Lower leg skin (tissue), 4 donors: ENCODE measurements around the gene EFCAB6. TPM values are rescaled to one million over a fixed set of nuclear protein-coding genes. Genes with fewer than 3 reads are reported as not detected.

Source experiments
- DNase-seq, 2 donors: peaks; one replicate each; pipeline ENCODE4 v3.0.0-alpha.2; 2019; ENCODE audit warnings: low spot score in 2 of 2
- H3K4me3 ChIP-seq: fragments of 200-600 bp; sonication (generic); 2 replicates; pipeline ENCODE4 v1.5.1; 2017; ENCODE audit warnings: mild to moderate bottlenecking, low read depth; ENCODE audit not compliant: poor library complexity, severe bottlenecking
- POLR2A ChIP-seq, 2 donors: fragments of 450-650 bp; IDR thresholded peaks; one replicate each; pipeline ENCODE4 v1.6.1; 2016 to 2017; ENCODE audit warnings: antibody characterized with exemption in 2 of 2, mild to moderate bottlenecking in 1 of 2, moderate library complexity in 1 of 2
- WGBS, 2 donors: methylation state at CpG; one replicate each; pipeline ENCODE4 v1.1.5; 2018; 5-methylcytosine and 5-hydroxymethylcytosine counted together
- intact Hi-C: fragments of 100-400 bp; cut with DNase I; formaldehyde crosslinking; loops from one replicate; pipeline ENCODE4 v1.15.0; 2023; ENCODE audit warnings: low total_unique reads
- total RNA-seq, 4 donors: library from RNA; depleted of rRNA; stranded (reverse); fragments of >200 nt; gene quantifications; one replicate each; pipeline ENCODE4 v1.1.0, GENCODE V29; 2016
- TF ChIP-seq, protein P1 (sequence below), 3 donors: fragments of 450-650 bp; IDR thresholded peaks; one replicate each; pipeline ENCODE4 v1.5.1; 2016; ENCODE audit warnings: antibody characterized with exemption in 3 of 3, mild to moderate bottlenecking in 3 of 3, moderate library complexity in 2 of 3

The EFCAB6 gene
- total RNA-seq, 4 donors from 2014 or later: 0.44 to 4.2 (median 1.8) TPM

- no peak overlapping the region for H3K4me3 ChIP-seq
- no peak for DNase-seq
- TF ChIP-seq POLR2A (IDR thresholded peaks at IDR 0.05): no peak
- TF ChIP-seq, protein P1, sequence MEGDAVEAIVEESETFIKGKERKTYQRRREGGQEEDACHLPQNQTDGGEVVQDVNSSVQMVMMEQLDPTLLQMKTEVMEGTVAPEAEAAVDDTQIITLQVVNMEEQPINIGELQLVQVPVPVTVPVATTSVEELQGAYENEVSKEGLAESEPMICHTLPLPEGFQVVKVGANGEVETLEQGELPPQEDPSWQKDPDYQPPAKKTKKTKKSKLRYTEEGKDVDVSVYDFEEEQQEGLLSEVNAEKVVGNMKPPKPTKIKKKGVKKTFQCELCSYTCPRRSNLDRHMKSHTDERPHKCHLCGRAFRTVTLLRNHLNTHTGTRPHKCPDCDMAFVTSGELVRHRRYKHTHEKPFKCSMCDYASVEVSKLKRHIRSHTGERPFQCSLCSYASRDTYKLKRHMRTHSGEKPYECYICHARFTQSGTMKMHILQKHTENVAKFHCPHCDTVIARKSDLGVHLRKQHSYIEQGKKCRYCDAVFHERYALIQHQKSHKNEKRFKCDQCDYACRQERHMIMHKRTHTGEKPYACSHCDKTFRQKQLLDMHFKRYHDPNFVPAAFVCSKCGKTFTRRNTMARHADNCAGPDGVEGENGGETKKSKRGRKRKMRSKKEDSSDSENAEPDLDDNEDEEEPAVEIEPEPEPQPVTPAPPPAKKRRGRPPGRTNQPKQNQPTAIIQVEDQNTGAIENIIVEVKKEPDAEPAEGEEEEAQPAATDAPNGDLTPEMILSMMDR (IDR thresholded peaks at IDR 0.05): no peak
- intact Hi-C loops: no loop called here
- 96 to 99% methylated on average over 4 of the region's 4 CpGs for WGBS, 2 donors
Measured at GRCh38 chr22:43652845-43653244, 159.3 kb downstream of the EFCAB6 start.

GRCh38 chr22:43643387-43643786, 168.7 kb downstream of the EFCAB6 start:
- intact Hi-C loops: no loop called here
- no peak for TF ChIP-seq POLR2A (IDR thresholded peaks at IDR 0.05)
- TF ChIP-seq, protein P1 (IDR thresholded peaks at IDR 0.05): no peak
- 79% methylated on average over 6 of the region's 6 CpGs for WGBS, 2 donors
- no peak overlapping the region for H3K4me3 ChIP-seq
- DNase-seq: peak in 1 of 2 donors; percentile 4

DNA sequence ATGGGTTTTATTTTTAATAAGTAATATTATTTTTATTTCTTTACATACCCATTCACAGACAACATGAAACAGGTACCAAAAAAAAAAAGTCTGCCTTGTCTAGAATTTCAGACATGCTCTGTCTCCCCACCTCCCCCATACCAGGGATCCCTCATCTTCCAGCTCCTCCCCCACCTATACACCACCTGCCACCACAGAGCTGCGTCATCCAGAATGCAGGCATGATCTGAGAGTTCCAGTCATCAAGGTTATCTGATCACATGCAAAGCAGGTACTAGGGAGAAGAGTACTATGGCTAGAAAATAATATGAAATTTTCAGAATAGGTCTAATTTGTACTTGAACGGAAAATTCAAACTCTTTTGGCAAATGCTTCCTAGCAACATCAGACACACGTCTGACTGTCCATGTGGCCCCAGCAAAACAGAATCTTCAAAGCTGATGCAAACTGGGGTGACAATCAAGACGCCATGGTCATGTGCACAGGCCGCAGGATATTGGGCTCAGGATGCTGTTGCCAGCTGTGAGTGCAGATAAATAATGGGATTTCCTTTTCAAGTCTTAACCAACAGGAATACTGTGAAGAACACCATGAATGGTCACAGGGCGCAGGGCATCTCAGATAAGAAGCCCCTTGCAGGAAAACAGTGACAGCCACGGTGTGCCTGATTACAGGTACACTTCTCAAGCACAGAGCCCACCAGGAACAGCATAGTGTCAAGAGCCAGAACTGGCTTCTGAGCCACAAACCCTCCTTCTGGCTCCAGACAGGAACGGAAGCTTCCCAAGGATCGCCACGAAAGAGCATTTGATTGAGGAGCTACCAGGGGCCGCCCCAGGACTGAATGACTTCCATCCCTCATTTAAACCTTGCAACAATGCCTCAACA, 169.5 kb downstream of the EFCAB6 start:
- intact Hi-C loops: no loop called here
- DNase-seq: peak in 1 of 2 donors; percentile 52
- TF ChIP-seq, protein P1 (IDR thresholded peaks at IDR 0.05): no peak
- no peak for TF ChIP-seq POLR2A (IDR thresholded peaks at IDR 0.05)
- 73 to 84% methylated on average over 11 of the region's 11 CpGs for WGBS, 2 donors
- H3K4me3 ChIP-seq: no peak overlapping the region

DNA sequence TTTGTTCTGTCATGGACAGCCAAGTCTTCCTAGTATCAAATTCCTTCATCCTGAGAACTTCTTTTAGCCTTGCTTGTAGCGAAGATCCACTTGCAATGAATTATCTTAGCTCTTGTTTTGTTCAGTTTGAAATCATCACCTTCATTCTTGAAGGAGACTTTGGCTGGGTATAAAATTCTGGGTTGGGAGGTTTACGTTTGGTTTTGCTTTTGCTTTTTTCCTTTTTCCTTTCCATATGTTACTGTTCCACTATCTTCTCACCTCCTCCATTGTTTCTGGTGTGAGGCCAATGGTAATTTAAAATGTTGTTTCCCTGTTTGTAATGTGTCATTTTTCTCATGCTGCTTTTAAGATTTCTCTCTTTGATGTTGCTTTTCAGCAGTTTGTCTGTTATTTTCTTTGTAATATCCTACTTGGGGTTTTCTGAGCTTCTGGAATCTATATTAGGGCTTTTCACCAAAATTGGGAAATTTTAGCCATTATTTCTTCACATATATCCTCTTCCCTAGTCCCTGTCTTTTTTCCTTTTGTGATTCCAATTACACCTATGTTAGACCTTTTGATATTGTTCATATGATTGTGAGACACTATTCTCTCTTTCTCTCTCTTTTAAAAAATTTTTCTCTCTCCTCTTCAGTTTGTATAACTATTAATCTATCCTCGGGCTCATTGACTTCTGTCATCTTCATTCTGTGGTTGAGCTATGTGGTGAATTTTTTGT, 172.7 kb downstream of the EFCAB6 start:
- intact Hi-C loops: no loop called here
- no peak overlapping the region for H3K4me3 ChIP-seq
- no peak for DNase-seq
- TF ChIP-seq, protein P1 (IDR thresholded peaks at IDR 0.05): no peak
- no peak for TF ChIP-seq POLR2A (IDR thresholded peaks at IDR 0.05)
- WGBS, 2 donors: 61 to 91% methylated on average over 3 of the region's 3 CpGs

DNA sequence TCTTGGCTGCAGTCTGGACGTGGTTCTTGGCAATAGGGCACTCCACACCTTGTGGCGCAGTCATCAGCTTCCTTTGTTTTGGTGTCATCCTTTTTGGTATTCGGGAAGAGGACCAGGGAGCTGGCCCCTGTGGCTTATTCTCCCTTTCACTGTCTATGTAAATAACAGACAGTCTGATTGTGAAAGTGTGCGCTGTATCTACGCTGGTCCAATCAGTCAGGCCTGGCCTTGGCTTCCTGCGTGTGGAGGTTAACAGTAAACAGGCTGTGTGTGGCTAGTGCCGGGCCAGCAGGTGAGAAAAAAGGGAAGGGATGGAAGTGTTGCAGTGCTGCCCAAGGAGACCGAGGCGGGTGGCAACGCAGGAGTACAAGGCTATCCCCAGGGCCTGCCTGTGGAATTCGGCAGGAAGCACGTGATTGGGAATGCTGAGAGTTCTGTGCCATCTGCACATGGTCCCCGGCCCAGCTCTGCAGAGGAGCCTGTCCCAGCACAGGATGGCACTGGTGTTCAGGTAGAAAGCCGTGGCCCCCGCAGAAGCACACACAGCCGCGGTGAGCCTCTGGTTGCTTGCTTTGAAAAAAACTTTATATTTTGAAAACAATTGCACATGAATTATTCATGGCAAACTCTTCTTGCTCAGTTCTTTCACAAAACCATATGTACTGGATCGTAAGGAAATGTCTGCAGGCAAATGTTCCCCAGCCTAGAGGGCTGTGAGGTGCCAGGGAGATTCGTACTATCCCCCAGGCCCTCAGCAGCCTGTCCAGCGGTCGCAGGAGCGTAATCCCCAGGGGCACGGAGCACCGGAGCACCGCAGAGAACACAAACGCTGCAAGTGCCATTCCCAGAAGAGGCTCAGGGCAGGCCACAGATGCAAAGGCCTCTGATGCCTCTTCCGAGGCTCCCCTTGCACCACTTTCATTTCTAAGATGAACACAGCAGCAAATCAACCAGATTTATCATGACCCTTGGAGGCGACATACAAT, 174.5 kb downstream of the EFCAB6 start:
- 83 to 84% methylated on average over 28 of the region's 28 CpGs for WGBS, 2 donors
- no peak overlapping the region for H3K4me3 ChIP-seq
- no peak for TF ChIP-seq POLR2A (IDR thresholded peaks at IDR 0.05)
- TF ChIP-seq, protein P1 (IDR thresholded peaks at IDR 0.05): no peak
- intact Hi-C loops: no loop called here
- DNase-seq: peak in 1 of 2 donors; percentile 68
